C4-2B (cell line): ENCODE results near the gene SELENOO.

Source experiments
- H3K27ac ChIP-seq: fragments of 450-650 bp; 2 replicates; pipeline ENCODE4 v1.5.1; 2017
- CTCF ChIP-seq: fragments of 450-650 bp; conservative IDR thresholded peaks from 2 replicates; pipeline ENCODE4 v1.5.1; 2017; ENCODE audit warnings: mild to moderate bottlenecking
- ZFX ChIP-seq: fragments of 450-650 bp; IDR thresholded peaks from 2 replicates; pipeline ENCODE4 v1.6.1; 2017

The SELENOO gene

GRCh38 chr22:50211147-50211546, 10.3 kb downstream of the SELENOO start:
- no peak for TF ChIP-seq CTCF
- H3K27ac ChIP-seq: no peak overlapping the region

GRCh38 chr22:50213263-50213662, 12.5 kb downstream of the SELENOO start:
- TF ChIP-seq CTCF: no peak
- TF ChIP-seq ZFX: no peak
- H3K27ac ChIP-seq: no peak overlapping the region

DNA sequence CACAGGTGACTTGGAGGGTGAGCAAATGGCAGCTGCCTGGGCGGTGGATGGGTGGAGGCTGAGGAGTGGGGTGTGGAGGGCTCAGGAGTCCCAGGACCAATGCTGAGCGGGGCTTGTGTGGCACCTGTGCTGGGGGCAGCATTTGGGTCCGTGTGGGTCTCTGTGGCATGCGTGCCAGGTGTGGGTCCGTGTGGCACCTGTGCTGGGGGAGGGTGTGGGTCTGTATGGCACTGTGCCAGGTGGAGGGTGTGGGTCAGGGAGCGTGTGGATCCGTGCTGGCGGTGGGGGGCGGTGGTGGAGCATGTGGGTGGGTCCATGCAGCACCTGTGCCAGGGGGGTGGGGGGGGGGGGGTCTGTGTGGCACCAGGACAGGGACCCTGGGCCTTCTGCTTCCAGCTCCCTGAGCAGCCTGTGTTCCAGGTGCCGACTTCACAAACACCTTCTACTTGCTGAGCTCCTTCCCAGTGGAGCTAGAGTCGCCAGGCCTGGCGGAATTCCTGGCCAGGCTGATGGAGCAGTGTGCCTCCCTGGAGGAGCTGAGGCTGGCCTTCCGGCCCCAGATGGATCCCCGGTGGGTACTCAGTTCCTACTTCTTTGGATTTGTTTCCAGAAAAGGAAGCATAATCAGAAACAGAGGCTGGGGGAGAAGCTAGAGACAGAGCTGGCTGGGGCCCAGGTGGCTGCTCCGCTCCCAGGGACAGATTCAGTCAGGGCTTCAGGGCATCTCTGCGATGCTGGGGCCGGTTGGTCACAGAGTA, 14.7 kb downstream of the SELENOO start:
- no peak overlapping the region for H3K27ac ChIP-seq

DNA sequence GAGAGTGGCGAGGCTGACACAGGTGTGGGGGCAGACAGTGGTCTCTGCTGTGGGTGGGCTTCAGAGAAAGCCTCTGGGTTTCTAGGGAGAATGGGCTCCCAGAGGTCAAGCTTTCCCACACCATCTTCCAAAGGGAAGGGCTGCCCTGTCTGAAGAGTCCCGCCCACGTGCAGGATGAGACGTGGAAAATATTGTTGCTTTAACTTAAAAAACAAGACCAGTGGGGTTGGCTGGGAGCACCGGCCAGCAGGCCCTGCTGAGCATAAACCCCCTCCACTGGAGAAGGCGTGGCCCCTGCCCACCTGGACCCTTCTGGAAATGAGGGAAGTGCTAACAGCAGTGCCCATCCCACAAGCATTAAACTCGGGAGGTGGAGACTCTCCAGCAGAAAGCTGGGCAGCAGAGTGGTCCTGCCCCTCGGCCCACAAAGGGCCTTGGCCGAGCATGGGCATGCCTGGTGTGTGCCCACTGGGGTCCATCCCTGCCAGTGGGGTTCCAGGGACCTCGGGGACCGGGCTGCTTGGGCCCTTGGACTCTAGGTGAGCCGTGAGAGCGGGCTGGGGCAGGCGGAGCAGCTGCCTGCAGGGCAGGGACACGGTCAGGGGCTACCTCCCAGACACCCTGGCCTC, 15.4 kb downstream of the SELENOO start:
- no peak overlapping the region for H3K27ac ChIP-seq
- TF ChIP-seq ZFX (no peak), CTCF (no peak)

More for the DNA sequence above, 14.7 kb downstream of the SELENOO start:
- TF ChIP-seq ZFX (no peak), CTCF (no peak)

DNA sequence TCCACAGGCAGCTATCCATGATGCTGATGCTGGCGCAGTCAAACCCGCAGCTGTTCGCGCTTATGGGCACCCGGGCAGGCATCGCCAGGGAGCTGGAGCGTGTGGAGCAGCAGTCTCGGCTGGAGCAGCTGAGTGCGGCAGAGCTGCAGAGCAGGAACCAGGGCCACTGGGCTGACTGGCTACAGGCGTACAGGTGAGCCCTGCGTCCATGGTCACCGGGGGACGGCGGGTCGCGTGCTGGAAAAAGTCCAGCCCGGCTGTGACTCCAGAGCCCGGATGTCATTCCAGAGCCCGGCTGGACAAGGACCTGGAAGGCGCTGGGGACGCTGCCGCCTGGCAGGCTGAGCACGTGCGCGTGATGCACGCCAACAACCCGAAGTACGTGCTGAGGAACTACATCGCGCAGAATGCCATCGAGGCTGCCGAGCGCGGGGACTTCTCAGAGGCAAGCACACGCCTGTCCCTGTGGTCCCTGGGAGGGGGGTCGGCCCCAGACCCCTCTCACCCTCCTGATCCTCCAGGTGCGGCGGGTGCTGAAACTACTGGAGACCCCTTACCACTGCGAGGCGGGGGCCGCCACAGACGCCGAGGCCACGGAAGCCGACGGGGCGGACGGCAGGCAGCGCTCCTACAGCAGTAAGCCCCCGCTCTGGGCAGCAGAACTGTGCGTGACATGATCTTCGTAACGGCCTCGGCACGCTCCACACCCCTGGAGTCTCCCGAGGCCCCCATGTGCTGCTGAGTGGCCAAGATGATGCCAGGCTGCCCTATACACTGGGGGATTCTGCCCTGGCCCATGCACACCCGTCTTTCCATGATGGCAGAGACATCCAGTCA, 16.1 kb downstream of the SELENOO start:
- TF ChIP-seq CTCF (no peak), ZFX (no peak)
- no peak overlapping the region for H3K27ac ChIP-seq

DNA sequence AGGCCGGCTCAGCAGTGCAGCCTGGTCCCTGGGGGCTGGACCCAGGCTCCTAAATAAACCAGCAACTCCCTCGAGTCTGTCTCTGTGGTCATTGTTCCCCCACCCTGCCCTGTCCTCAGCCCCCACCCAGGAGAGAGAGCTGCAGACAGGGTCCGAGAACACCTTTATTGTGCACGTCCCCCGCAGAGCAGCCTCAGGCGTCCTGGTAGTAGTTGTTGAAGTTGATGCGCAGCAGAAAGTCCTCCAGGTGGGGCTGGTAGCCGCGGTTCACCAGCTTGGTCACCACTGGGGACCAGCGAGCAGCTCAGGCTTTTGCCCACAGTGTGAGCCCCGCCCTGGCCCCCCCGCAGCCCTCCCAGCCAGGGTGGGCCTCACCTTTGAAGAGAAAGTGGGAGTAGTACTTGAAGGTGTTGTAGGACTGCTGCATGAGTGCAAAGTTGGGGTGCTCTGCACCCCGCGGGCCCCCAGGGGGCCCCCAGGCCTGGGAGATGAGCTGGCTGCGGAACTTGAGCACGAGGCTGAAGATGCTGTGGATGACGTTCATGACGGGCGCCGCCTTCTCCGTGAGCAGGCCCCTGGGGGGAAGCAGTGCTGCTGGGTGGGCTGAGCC, 16.8 kb downstream of the SELENOO start:
- TF ChIP-seq CTCF: no peak
- TF ChIP-seq ZFX: no peak
- peak overlapping the region; percentile 58 for H3K27ac ChIP-seq
